CD4-positive, alpha-beta memory T cell (primary cell): ENCODE measurements around the gene CAT. TPM values are rescaled to one million over a fixed set of nuclear protein-coding genes. Genes with fewer than 3 reads are reported as not detected.

Source experiments
- CTCF ChIA-PET: fragments of 350-600 bp; sonication (Branson Sonifier 250); formaldehyde crosslinking; loops from one replicate; lab custom pipeline; 2021; ENCODE audit warnings: inconsistent platforms; ENCODE audit not compliant: partially characterized antibody; lab: Charles Lee
- POLR2A ChIA-PET: fragments of 350-600 bp; sonication (Branson Sonifier 250); formaldehyde crosslinking; loops from one replicate; lab custom pipeline; 2021; ENCODE audit not compliant: partially characterized antibody; lab: Charles Lee
- DNase-seq, 5 donors: peaks; one replicate each; pipeline versions ENCODE4 v3.0.0 to v3.0.0-alpha.2; 2020 to 2022; ENCODE audit warnings: mixed read lengths in 1 of 5
- H3K27ac ChIP-seq: one replicate; pipeline ENCODE4 v1.7.0; 2013; ENCODE audit warnings: low read depth, low read length
- H3K27me3 ChIP-seq: 2 replicates; pipeline ENCODE4 v1.7.0; 2013; ENCODE audit warnings: mild to moderate bottlenecking, low read length, moderate library complexity; ENCODE audit not compliant: insufficient read depth
- H3K36me3 ChIP-seq: 2 replicates; pipeline ENCODE4 v1.7.0; 2013; ENCODE audit warnings: mild to moderate bottlenecking, low read length, moderate library complexity; ENCODE audit not compliant: insufficient read depth
- H3K4me1 ChIP-seq: 2 replicates; pipeline ENCODE4 v1.7.0; 2013; ENCODE audit warnings: mild to moderate bottlenecking, low read length, moderate library complexity; ENCODE audit not compliant: insufficient read depth
- H3K4me3 ChIP-seq, 2 donors: one replicate each; pipeline ENCODE4 v1.7.0; 2013; ENCODE audit warnings: low read length in 2 of 2, mild to moderate bottlenecking in 1 of 2
- H3K9me3 ChIP-seq, 2 donors: one replicate each; pipeline ENCODE4 v1.7.0; 2013; ENCODE audit warnings: low read length in 2 of 2, control low read depth in 1 of 2; ENCODE audit not compliant: control insufficient read depth in 1 of 2
- H3K27ac Mint-ChIP-seq, 7 donors: one replicate each; pipeline ENCODE4 v1.8.0; 2020 to 2021; ENCODE audit warnings: mixed read lengths in 7 of 7, mild to moderate bottlenecking in 6 of 7, inconsistent platforms in 3 of 7, moderate library complexity in 3 of 7
- H3K27me3 Mint-ChIP-seq, 2 donors: one replicate each; pipeline ENCODE4 v1.8.0; 2020 to 2021; ENCODE audit warnings: mixed read lengths in 2 of 2
- H3K36me3 Mint-ChIP-seq, 2 donors: one replicate each; pipeline ENCODE4 v1.8.0; 2020 to 2021; ENCODE audit warnings: mixed read lengths in 2 of 2, inconsistent platforms in 1 of 2, mild to moderate bottlenecking in 1 of 2
- H3K4me1 Mint-ChIP-seq, 4 donors: one replicate each; pipeline ENCODE4 v1.8.0; 2020 to 2021; ENCODE audit warnings: mixed read lengths in 4 of 4, mild to moderate bottlenecking in 1 of 4
- H3K4me3 Mint-ChIP-seq, 8 donors: one replicate each; pipeline ENCODE4 v1.8.0; 2020 to 2021; ENCODE audit warnings: mixed read lengths in 8 of 8, mild to moderate bottlenecking in 7 of 8, moderate library complexity in 6 of 8, inconsistent platforms in 3 of 8
- H3K9me3 Mint-ChIP-seq, 8 donors: one replicate each; pipeline ENCODE4 v1.8.0; 2020 to 2021; ENCODE audit warnings: mixed read lengths in 8 of 8, mild to moderate bottlenecking in 5 of 8, inconsistent platforms in 3 of 8, moderate library complexity in 1 of 8
- intact Hi-C: fragments of 100-400 bp; cut with micrococcal nuclease; formaldehyde crosslinking; loops from one replicate; pipeline ENCODE4 v1.15.1; 2023
- polyA plus RNA-seq, 2 donors: library from polyadenylated mRNA; unstranded; fragments of 300-500 nt; fragmentation: Illumina TruSeq; gene quantifications; one replicate each; pipeline ENCODE4 v1.2.3, GENCODE V29; 2021
- total RNA-seq, 2 experiments: library from RNA; stranded (reverse); gene quantifications; one replicate each; pipeline ENCODE4 v1.2.3, GENCODE V29; 2021

CAT gene
- total and polyA plus RNA-seq, 4 experiments from 2014 or later = 35.1 to 156 (median 59.7) TPM

DNA sequence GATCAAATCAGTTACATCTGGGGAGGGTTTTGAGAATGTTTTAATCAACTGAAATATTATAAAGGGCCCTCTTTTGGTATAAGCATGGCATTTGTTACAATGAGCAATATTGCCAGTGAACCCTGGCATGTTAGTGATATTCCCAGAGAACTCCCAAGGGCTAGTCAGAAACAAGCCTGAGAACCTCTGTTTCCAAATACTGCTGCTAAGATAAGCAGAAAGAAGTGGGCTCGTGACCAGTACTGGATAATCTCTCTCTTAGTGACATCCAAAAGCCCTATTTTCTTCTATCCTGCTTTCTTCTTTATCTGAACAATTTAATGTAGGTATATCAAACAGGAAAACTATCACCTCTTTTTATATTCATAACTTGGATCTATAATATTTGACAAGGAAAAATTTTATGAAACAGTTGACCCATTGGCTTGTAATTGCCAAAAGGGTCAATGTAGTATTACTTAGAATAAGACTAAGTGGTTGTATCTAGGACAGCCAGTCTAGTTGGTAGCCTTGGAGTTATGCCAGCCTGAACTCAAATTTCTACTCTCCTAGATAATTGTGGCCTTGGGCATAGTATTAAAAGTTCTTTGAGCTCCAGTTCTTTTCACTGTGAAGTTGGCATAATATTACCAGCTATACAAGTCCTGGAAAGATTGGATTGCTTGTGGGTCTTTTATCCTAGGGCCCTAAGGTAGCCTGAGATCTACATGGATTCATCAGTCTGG, 15.7 kb downstream of the CAT start:
- H3K36me3 Mint-ChIP-seq = peaks cover 69 to 88% of the 10 kb centered on the region in 2 donors
- no peaks in the 10 kb centered on the region for H3K9me3 ChIP-seq
- H3K36me3 ChIP-seq = peaks cover 70% of the 10 kb centered on the region
- H3K27me3 ChIP-seq = no peaks in the 10 kb centered on the region
- no peak overlapping the region for H3K27ac Mint-ChIP-seq
- no peak overlapping the region for H3K4me3 ChIP-seq
- ChIA-PET POLR2A (no interaction called here), CTCF (interaction anchor here (2.3 kb wide), 1 partner anchor 14 kb away, joined by 20 read pairs; no protein-coding TSS in a partner anchor)
- H3K4me1 Mint-ChIP-seq = peaks cover 0 to 9% (median 5%) of the 10 kb centered on the region in 4 donors
- H3K27ac ChIP-seq = no peak overlapping the region
- H3K4me3 Mint-ChIP-seq = no peak overlapping the region
- intact Hi-C loops = no loop called here
- H3K4me1 ChIP-seq = peaks cover under 1% of the 10 kb centered on the region
- no peaks in the 10 kb centered on the region for H3K27me3 Mint-ChIP-seq
- DNase-seq = no peak
- H3K9me3 Mint-ChIP-seq = no peaks in the 10 kb centered on the region

DNA sequence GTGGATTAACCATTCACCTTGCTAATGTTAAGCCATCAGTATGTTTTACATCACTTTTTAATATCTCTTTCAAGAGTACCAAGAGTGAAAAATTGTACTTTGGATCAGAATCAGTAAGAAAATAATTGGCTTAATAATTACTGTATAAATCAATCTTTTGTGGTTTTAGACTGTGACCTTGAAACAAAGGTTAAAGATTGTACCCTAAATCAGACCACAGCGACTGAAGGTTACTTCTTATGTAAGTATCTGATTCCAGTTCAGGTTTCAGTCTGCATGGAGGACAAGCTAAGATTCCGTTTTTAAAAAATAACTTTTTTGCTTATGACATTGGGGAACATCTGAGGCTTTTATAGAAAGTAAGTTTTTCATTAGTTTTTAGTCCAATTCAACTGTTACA, 18.9 kb downstream of the CAT start:
- no peaks in the 10 kb centered on the region for H3K9me3 ChIP-seq
- ChIA-PET POLR2A (no interaction called here), CTCF (no interaction called here)
- H3K27ac ChIP-seq = no peak overlapping the region
- DNase-seq = no peak
- peaks cover 46% of the 10 kb centered on the region for H3K36me3 ChIP-seq
- Mint-ChIP-seq H3K27me3 (no peaks in the 10 kb centered on the region), H3K4me3 (no peak overlapping the region), H3K9me3 (no peaks in the 10 kb centered on the region), H3K36me3 (peaks cover 73 to 86% of the 10 kb centered on the region in 2 donors), H3K27ac (no peak overlapping the region), H3K4me1 (no peaks in the 10 kb centered on the region)
- no peaks in the 10 kb centered on the region for H3K4me1 ChIP-seq
- intact Hi-C loops = no loop called here
- no peak overlapping the region for H3K4me3 ChIP-seq
- no peaks in the 10 kb centered on the region for H3K27me3 ChIP-seq

DNA sequence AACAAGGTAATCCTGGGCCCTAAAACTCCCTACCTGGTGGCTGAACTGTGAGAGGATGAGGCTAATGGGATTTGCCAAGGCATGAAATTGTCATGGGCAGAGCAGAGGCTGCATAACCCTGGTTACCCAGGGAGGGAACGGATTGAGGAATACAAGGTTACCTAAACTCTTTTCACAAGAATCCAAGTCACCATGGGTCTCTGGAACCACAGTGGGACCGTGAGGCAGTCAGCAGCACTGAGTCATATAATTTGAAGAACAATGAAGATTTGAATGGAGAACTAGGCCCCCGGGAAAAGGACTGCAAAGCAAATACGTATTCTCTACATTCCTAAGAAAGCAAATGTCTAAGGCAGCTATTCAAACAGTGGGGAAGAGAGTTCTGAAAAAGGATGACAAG, 19.8 kb downstream of the CAT start:
- no peaks in the 10 kb centered on the region for H3K27me3 ChIP-seq
- Mint-ChIP-seq H3K4me3 (no peak overlapping the region), H3K4me1 (peaks cover 0 to 2% (median 0%) of the 10 kb centered on the region in 4 donors), H3K27me3 (no peaks in the 10 kb centered on the region), H3K9me3 (no peaks in the 10 kb centered on the region), H3K36me3 (peaks cover 77 to 87% of the 10 kb centered on the region in 2 donors), H3K27ac (peak overlapping the region in 1 of 7 donors; percentile 26)
- no peak for DNase-seq
- intact Hi-C loops = no loop called here
- no peaks in the 10 kb centered on the region for H3K4me1 ChIP-seq
- peaks cover 45% of the 10 kb centered on the region for H3K36me3 ChIP-seq
- no peaks in the 10 kb centered on the region for H3K9me3 ChIP-seq
- no peak overlapping the region for H3K27ac ChIP-seq
- no peak overlapping the region for H3K4me3 ChIP-seq
- POLR2A ChIA-PET = no interaction called here
- CTCF ChIA-PET = no interaction called here

DNA sequence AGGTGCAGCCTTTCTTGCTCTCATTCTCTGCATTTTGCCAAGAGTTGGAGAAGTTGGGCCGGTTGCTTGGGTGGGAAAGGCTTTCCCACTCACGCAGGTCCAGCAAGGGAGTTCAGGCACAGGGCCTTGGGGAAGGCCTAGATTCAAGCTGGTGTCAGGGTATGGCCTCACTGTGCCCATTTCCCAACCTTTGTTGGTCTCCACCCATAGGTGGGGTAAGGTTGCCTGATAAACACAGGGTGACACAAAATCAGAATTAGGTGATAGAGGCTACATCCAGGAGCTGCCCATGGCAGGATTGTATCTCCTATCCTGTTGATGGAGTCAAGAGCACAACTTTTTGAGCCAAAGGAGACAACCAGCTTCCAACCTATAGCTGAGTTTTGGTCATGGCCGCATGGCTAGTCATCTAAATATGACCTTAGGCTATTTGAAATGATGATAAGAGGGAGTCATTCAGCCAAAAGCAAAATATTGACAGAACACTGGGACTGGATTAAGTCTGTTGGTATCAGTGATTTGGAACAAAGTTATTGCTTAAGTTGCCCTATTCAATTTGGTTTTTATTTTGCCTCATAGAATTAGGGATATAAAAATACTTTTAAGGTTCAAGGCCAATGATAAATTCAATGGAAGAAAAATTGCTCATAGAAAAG, 20.9 kb downstream of the CAT start:
- intact Hi-C loops = no loop called here
- Histone ChIP-seq H3K27ac (no peak overlapping the region), H3K9me3 (no peaks in the 10 kb centered on the region), H3K4me3 (no peak overlapping the region), H3K27me3 (no peaks in the 10 kb centered on the region), H3K4me1 (peaks cover 5% of the 10 kb centered on the region), H3K36me3 (peaks cover 49% of the 10 kb centered on the region)
- ChIA-PET CTCF (no interaction called here), POLR2A (interaction anchor here (0.6 kb wide), 1 partner anchor 155 kb away, joined by 3 read pairs; no protein-coding TSS in a partner anchor)
- H3K4me1 Mint-ChIP-seq = peaks cover 3 to 13% (median 6%) of the 10 kb centered on the region in 4 donors
- peaks cover 81 to 87% of the 10 kb centered on the region in 2 donors for H3K36me3 Mint-ChIP-seq
- no peaks in the 10 kb centered on the region for H3K27me3 Mint-ChIP-seq
- no peaks in the 10 kb centered on the region for H3K9me3 Mint-ChIP-seq
- DNase-seq = no peak
- peak overlapping the region in 1 of 7 donors; percentile 27 for H3K27ac Mint-ChIP-seq
- no peak overlapping the region for H3K4me3 Mint-ChIP-seq

- H3K4me1 ChIP-seq = peaks cover 5% of the 10 kb centered on the region
- peaks cover 45% of the 10 kb centered on the region for H3K36me3 ChIP-seq
- Mint-ChIP-seq H3K4me1 (peaks cover 6 to 16% (median 8%) of the 10 kb centered on the region in 4 donors), H3K9me3 (no peaks in the 10 kb centered on the region), H3K27me3 (no peaks in the 10 kb centered on the region), H3K27ac (no peak overlapping the region), H3K4me3 (no peak overlapping the region), H3K36me3 (peaks cover 81 to 85% of the 10 kb centered on the region in 2 donors)
- ChIA-PET POLR2A (interaction anchor here (0.6 kb wide), 1 partner anchor 154 kb away, joined by 3 read pairs; no protein-coding TSS in a partner anchor), CTCF (no interaction called here)
- intact Hi-C loops = no loop called here
- DNase-seq = no peak
- H3K4me3 ChIP-seq = no peak overlapping the region
- H3K27me3 ChIP-seq = no peaks in the 10 kb centered on the region
- H3K27ac ChIP-seq = no peak overlapping the region
- no peaks in the 10 kb centered on the region for H3K9me3 ChIP-seq
Observed at GRCh38 chr11:34460278-34460677, 21.5 kb downstream of the CAT start.

- CTCF ChIA-PET = no interaction called here
- Histone ChIP-seq H3K36me3 (peaks cover 46% of the 10 kb centered on the region), H3K4me1 (peaks cover 5% of the 10 kb centered on the region), H3K4me3 (no peak overlapping the region), H3K27ac (no peak overlapping the region), H3K27me3 (no peaks in the 10 kb centered on the region), H3K9me3 (no peaks in the 10 kb centered on the region)
- Mint-ChIP-seq H3K4me1 (peaks cover 6 to 16% (median 8%) of the 10 kb centered on the region in 4 donors), H3K36me3 (peaks cover 83 to 87% of the 10 kb centered on the region in 2 donors), H3K9me3 (peaks cover 0 to 8% (median 7%) of the 10 kb centered on the region in 8 donors), H3K27me3 (no peaks in the 10 kb centered on the region), H3K27ac (no peak overlapping the region), H3K4me3 (no peak overlapping the region)
- intact Hi-C loops = no loop called here
- POLR2A ChIA-PET = no interaction called here
- no peak for DNase-seq
Observed at GRCh38 chr11:34461215-34461614, 22.5 kb downstream of the CAT start.

- H3K36me3 ChIP-seq = peaks cover 33% of the 10 kb centered on the region
Observed at GRCh38 chr11:34464591-34465051, 25.9 kb downstream of the CAT start.

More at GRCh38 chr11:34464591-34465051, 25.9 kb downstream of the CAT start:
- no peak for DNase-seq
- no peak overlapping the region for H3K27ac ChIP-seq
- H3K4me1 ChIP-seq = peaks cover 5% of the 10 kb centered on the region
- Mint-ChIP-seq H3K27ac (peak overlapping the region in 6 of 7 donors; percentile 17 to 92 (median 49)), H3K4me3 (no peak overlapping the region), H3K9me3 (peaks cover 0 to 18% (median 13%) of the 10 kb centered on the region in 8 donors), H3K36me3 (peaks cover 73 to 78% of the 10 kb centered on the region in 2 donors), H3K4me1 (peaks cover 6 to 16% (median 9%) of the 10 kb centered on the region in 4 donors), H3K27me3 (no peaks in the 10 kb centered on the region)
- intact Hi-C loops = no loop called here
- H3K27me3 ChIP-seq = no peaks in the 10 kb centered on the region
- H3K9me3 ChIP-seq = peaks cover 0 to 6% of the 10 kb centered on the region in 2 donors
- POLR2A ChIA-PET = no interaction called here
- no peak overlapping the region for H3K4me3 ChIP-seq
- CTCF ChIA-PET = interaction anchor here (1.4 to 1.9 kb wide), 3 partner anchors 27 to 290 kb away, joined by 3 to 9 read pairs (median 3); no protein-coding TSS in a partner anchor
